Osteocyte (in vitro differentiated cells): ENCODE measurements around the gene GPR132. TPM values are rescaled to one million over a fixed set of nuclear protein-coding genes. Genes with fewer than 3 reads are reported as not detected.

Experiments used
- DNase-seq: peaks from one replicate; pipeline ENCODE4 v3.0.0; 2021; ENCODE audit warnings: mixed read lengths; ENCODE audit not compliant: unreplicated experiment; ENCODE audit errors: extremely low spot score
- H3K27ac Mint-ChIP-seq: one replicate; pipeline ENCODE4 v1.8.0; 2021; ENCODE audit warnings: mild to moderate bottlenecking, mixed read lengths; ENCODE audit not compliant: unreplicated experiment
- H3K27me3 Mint-ChIP-seq: one replicate; pipeline ENCODE4 v1.8.0; 2021; ENCODE audit warnings: mixed read lengths; ENCODE audit not compliant: unreplicated experiment
- H3K36me3 Mint-ChIP-seq: one replicate; pipeline ENCODE4 v1.8.0; 2021; ENCODE audit warnings: mixed read lengths; ENCODE audit not compliant: unreplicated experiment
- H3K4me1 Mint-ChIP-seq: one replicate; pipeline ENCODE4 v1.8.0; 2021; ENCODE audit warnings: mixed read lengths; ENCODE audit not compliant: unreplicated experiment
- H3K4me3 Mint-ChIP-seq: one replicate; pipeline ENCODE4 v1.8.0; 2021; ENCODE audit warnings: mild to moderate bottlenecking, moderate library complexity, mixed read lengths; ENCODE audit not compliant: unreplicated experiment
- H3K9me3 Mint-ChIP-seq: one replicate; pipeline ENCODE4 v1.8.0; 2021; ENCODE audit warnings: mixed read lengths; ENCODE audit not compliant: unreplicated experiment
- CTCF ChIP-seq: fragments of 200-600 bp; sonication (generic); IDR thresholded peaks from 2 replicates; pipeline ENCODE4 v1.5.0; 2021; ENCODE audit warnings: antibody characterized with exemption, mild to moderate bottlenecking, moderate library complexity
- total RNA-seq: library from RNA; stranded (reverse); gene quantifications from 2 replicates; pipeline ENCODE4 v1.2.1, GENCODE V29; 2021

GPR132 gene
- total RNA-seq, 1 donor from 2014 or later = 0.24 TPM

GRCh38 chr14:105093431-105094192, 28.4 kb upstream of the GPR132 start:
- Mint-ChIP-seq H3K4me1 (peaks cover 45% of the 10 kb centered on the region), H3K36me3 (no peaks in the 10 kb centered on the region), H3K9me3 (peaks cover 4% of the 10 kb centered on the region), H3K27ac (peak overlapping the region; percentile 38), H3K27me3 (peaks cover 2% of the 10 kb centered on the region), H3K4me3 (peak overlapping the region; percentile 71)
- no peak for DNase-seq
- TF ChIP-seq CTCF = peak; percentile 59

- no peak for DNase-seq
- no peaks in the 10 kb centered on the region for H3K9me3 Mint-ChIP-seq
- H3K27ac Mint-ChIP-seq = peak overlapping the region; percentile 71
- H3K36me3 Mint-ChIP-seq = no peaks in the 10 kb centered on the region
- H3K27me3 Mint-ChIP-seq = no peaks in the 10 kb centered on the region
- peak overlapping the region; percentile 78 for H3K4me3 Mint-ChIP-seq
- TF ChIP-seq CTCF = no peak
- H3K4me1 Mint-ChIP-seq = peaks cover 48% of the 10 kb centered on the region
Observed at GRCh38 chr14:105093038-105093430, 27.8 kb upstream of the GPR132 start.

DNA sequence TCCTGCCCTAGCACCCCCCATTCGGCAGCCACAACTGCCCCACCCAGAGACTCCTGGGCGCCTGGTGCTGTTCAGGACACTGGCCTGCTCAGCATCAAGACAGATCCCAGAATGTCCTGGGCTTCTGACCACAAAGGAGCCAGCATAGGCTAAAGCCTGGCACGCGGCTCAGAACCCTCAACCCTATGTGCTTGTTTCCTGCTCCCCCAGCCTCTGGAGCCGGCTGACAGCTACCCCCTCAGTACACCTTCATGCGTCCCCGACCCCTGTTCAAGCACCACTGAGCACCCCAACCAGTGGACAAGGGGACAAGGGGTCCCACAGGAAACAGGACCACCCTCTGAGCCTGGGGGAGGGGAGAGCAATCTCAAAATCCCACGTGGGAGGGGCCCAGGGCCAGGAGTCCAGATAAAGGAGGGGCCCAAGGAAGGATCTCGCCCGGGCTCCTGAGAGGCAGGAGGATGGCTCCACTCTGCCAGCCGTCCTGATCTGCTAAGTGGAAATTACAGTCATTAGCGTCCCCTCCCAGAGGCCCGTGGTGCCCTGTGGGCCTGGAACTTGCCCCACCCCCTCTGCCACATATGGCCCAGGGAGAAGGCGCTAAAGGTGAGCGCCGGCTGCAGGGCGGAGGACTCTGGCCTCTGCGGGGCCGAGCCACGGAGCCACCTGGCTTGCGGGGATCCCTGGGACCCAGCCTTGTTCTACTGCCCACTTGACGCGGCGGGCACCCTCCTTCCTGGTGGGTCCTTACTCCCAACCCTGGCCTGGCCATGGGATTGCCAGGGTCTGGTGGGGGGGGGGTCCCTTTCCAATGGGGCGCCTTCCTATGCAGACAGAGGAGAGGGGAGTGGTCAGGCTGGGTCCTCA, 27.2 kb upstream of the GPR132 start:
- Mint-ChIP-seq H3K27me3 (no peaks in the 10 kb centered on the region), H3K27ac (peak overlapping the region; percentile 79), H3K9me3 (no peaks in the 10 kb centered on the region), H3K4me1 (peaks cover 51% of the 10 kb centered on the region), H3K36me3 (no peaks in the 10 kb centered on the region), H3K4me3 (peak overlapping the region; percentile 78)
- TF ChIP-seq CTCF = no peak
- DNase-seq = no peak

- Mint-ChIP-seq H3K9me3 (no peaks in the 10 kb centered on the region), H3K4me3 (peak overlapping the region; percentile 47), H3K36me3 (no peaks in the 10 kb centered on the region), H3K4me1 (peaks cover 53% of the 10 kb centered on the region), H3K27ac (peak overlapping the region; percentile 79), H3K27me3 (no peaks in the 10 kb centered on the region)
- no peak for TF ChIP-seq CTCF
- peak; percentile 85 for DNase-seq
Observed at GRCh38 chr14:105091517-105092170, 26.4 kb upstream of the GPR132 start.
